Activated naive CD8-positive, alpha-beta T cell treated with anti-CD3 and anti-CD28 coated beads for 36 hours (primary cell): ENCODE data around the gene SLCO1C1. TPM values are rescaled to one million over a fixed set of nuclear protein-coding genes. Genes with fewer than 3 reads are reported as not detected.

Experiments
- DNase-seq: peaks from one replicate; pipeline ENCODE4 v3.0.0; 2021
- H3K27ac Mint-ChIP-seq: one replicate; pipeline ENCODE4 v1.8.0; 2022; ENCODE audit warnings: mild to moderate bottlenecking, moderate library complexity, mixed read lengths
- H3K27me3 Mint-ChIP-seq: one replicate; pipeline ENCODE4 v1.8.0; 2022; ENCODE audit warnings: mild to moderate bottlenecking, mixed read lengths
- H3K36me3 Mint-ChIP-seq: one replicate; pipeline ENCODE4 v1.8.0; 2021; ENCODE audit warnings: mild to moderate bottlenecking, mixed read lengths
- H3K4me1 Mint-ChIP-seq: one replicate; pipeline ENCODE4 v1.8.0; 2021; ENCODE audit warnings: mixed read lengths
- H3K4me3 Mint-ChIP-seq: one replicate; pipeline ENCODE4 v1.8.0; 2022; ENCODE audit warnings: mild to moderate bottlenecking, moderate library complexity, mixed read lengths
- H3K9me3 Mint-ChIP-seq: one replicate; pipeline ENCODE4 v1.8.0; 2022; ENCODE audit warnings: mixed read lengths
- total RNA-seq, 2 experiments: library from RNA; stranded (reverse); gene quantifications; one replicate each; pipeline ENCODE4 v1.2.3, GENCODE V29; 2021

SLCO1C1 gene, protein sequence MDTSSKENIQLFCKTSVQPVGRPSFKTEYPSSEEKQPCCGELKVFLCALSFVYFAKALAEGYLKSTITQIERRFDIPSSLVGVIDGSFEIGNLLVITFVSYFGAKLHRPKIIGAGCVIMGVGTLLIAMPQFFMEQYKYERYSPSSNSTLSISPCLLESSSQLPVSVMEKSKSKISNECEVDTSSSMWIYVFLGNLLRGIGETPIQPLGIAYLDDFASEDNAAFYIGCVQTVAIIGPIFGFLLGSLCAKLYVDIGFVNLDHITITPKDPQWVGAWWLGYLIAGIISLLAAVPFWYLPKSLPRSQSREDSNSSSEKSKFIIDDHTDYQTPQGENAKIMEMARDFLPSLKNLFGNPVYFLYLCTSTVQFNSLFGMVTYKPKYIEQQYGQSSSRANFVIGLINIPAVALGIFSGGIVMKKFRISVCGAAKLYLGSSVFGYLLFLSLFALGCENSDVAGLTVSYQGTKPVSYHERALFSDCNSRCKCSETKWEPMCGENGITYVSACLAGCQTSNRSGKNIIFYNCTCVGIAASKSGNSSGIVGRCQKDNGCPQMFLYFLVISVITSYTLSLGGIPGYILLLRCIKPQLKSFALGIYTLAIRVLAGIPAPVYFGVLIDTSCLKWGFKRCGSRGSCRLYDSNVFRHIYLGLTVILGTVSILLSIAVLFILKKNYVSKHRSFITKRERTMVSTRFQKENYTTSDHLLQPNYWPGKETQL
- not detected for total RNA-seq

DNA sequence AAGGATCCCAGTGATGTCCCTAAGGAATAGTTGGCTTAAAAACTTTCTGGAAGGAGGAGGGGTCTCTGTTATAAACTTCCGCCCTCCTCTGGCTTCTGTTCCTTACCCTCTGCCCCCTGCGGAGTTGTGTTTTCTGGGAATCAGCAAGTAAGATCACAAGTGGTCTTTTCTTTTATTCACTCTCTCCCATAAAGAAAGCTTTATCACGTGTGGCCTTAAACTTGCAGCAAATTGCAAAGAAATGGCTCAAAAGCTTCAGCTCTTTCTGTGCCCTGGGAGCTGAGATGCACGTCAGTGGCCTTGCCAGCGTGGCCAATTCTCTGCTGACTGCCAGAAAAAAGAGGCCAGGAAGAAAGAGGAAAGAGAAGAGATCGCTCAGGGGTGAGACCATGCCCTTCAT is at the start of gene SLCO1C1:
Gene SLCO1C1 (plus strand): TSS at position 101 of the 400 bp plus-strand sequence. CDS start 4,245 bp downstream, outside the sequence.
- no peak for DNase-seq
- Mint-ChIP-seq H3K36me3 (no peaks in the 10 kb centered on the region), H3K4me1 (no peaks in the 10 kb centered on the region), H3K27me3 (no peaks in the 10 kb centered on the region), H3K4me3 (no peak within 1 kb of the TSS), H3K9me3 (no peaks in the 10 kb centered on the region), H3K27ac (no peak within 1 kb of the TSS)

- Mint-ChIP-seq H3K36me3 (no peaks in the 10 kb centered on the region), H3K27ac (no peak overlapping the region)
Observed at GRCh38 chr12:20646239-20646827, 48.8 kb upstream of the SLCO1C1 start.

DNA sequence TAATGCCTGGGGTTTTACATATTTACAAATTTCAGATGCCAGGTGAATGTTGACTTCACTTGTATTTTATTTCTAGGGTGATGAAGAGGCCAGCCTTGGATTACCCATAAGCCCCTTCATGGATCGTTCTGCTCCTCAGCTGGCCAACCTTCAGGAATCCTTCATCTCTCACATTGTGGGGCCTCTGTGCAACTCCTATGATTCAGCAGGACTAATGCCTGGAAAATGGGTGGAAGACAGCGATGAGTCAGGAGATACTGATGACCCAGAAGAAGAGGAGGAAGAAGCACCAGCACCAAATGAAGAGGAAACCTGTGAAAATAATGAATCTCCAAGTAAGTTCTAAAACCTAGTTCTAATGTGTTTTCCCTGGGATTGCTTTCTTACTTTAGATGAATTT is 41.3 kb upstream of the SLCO1C1 start:
- H3K27me3 Mint-ChIP-seq: no peaks in the 10 kb centered on the region
- no peaks in the 10 kb centered on the region for H3K9me3 Mint-ChIP-seq
- H3K4me1 Mint-ChIP-seq: no peaks in the 10 kb centered on the region
- no peak overlapping the region for H3K4me3 Mint-ChIP-seq
- H3K27ac Mint-ChIP-seq: no peak overlapping the region
- no peak for DNase-seq
- H3K36me3 Mint-ChIP-seq: no peaks in the 10 kb centered on the region

More at GRCh38 chr12:20646239-20646827, 48.8 kb upstream of the SLCO1C1 start:
- H3K4me1 Mint-ChIP-seq: no peaks in the 10 kb centered on the region
- H3K4me3 Mint-ChIP-seq: no peak overlapping the region
- no peaks in the 10 kb centered on the region for H3K9me3 Mint-ChIP-seq
- no peak for DNase-seq
- H3K27me3 Mint-ChIP-seq: no peaks in the 10 kb centered on the region

DNA sequence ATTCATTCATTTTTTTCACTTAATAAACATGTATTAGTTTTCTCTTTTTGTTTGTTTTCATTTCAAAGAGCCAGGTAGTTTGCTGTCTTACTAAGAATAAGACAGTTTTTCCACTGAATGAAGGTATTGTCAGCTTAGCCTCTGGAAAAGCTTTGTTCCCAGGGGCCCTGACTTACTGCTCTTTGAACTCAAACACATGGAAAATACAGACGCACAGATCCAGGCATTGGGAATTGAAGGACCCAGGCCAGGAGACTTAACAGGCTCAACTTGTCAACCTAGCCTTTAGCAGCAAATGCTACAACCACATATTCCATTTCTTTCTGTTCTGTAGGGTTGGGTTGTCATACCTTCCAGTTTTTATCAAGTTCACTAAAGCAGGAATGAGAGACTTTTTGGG is 38.5 kb upstream of the SLCO1C1 start:
- no peak for DNase-seq
- Mint-ChIP-seq H3K4me1 (no peaks in the 10 kb centered on the region), H3K27me3 (no peaks in the 10 kb centered on the region), H3K9me3 (peaks cover 4% of the 10 kb centered on the region), H3K36me3 (no peaks in the 10 kb centered on the region), H3K4me3 (no peak overlapping the region), H3K27ac (no peak overlapping the region)

DNA sequence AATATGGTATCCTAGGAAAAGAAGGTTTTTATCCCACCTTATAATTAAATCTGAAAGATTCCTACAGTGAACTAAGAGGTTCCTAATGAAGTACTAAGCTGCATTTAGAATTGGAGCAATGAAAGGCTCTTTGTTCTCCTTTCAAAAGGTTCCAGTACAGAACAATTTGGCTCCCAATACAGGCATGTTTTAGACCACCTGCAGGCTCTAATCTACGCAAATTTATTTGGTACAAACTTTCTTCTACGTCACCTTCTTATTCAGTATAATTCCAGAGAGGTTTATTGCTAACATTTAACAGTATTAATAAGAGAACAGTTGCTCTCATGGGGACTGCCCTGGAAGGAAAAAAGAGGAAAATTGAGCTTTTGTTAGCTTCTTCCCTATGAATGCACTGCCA is 37.6 kb upstream of the SLCO1C1 start:
- DNase-seq: no peak
- Mint-ChIP-seq H3K27me3 (no peaks in the 10 kb centered on the region), H3K27ac (no peak overlapping the region), H3K36me3 (no peaks in the 10 kb centered on the region), H3K4me3 (no peak overlapping the region), H3K9me3 (peaks cover 4% of the 10 kb centered on the region), H3K4me1 (no peaks in the 10 kb centered on the region)

- Mint-ChIP-seq H3K27me3 (no peaks in the 10 kb centered on the region), H3K36me3 (no peaks in the 10 kb centered on the region), H3K9me3 (peaks cover 9% of the 10 kb centered on the region), H3K4me1 (no peaks in the 10 kb centered on the region), H3K27ac (no peak overlapping the region), H3K4me3 (no peak overlapping the region)
- no peak for DNase-seq
Observed at GRCh38 chr12:20681334-20681733, 13.8 kb upstream of the SLCO1C1 start.

DNA sequence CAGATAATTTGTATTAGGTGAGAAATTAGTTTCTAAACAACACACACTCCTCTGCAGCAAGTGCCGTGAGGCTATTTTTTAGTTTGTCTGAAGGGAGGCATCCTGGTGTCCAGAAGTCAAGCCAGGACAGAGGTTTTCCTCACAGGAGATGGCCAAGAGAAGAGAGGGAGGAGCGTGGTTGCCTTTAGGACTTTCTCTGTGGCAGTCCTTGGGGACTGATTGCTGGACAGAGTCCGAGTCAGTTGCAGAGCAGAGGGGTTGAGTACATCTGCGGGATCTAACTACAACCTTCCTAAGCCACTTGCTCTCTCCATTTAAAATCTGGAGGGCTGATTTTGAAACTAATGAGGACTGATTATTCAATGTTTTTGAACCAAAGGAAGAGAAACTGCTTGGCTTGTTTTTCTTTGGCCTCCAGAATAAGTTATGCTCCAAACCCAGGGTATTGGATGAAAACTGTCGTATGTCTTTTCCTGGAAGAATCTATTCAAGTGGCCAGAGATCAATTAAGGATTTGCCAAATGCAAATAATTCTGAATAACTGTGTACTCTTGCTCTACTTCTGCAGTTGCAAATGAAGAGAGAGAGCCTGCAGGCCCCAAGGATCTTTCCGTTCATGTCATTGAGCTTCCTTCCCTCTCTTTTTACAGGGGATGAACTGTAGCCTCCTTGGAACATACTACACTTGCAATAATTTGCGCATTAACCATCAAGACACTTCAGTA is 1.2 kb downstream of the SLCO1C1 start:
- Mint-ChIP-seq H3K27ac (no peak overlapping the region), H3K4me3 (no peak overlapping the region), H3K9me3 (no peaks in the 10 kb centered on the region), H3K4me1 (no peaks in the 10 kb centered on the region), H3K27me3 (no peaks in the 10 kb centered on the region), H3K36me3 (no peaks in the 10 kb centered on the region)
- DNase-seq: no peak

DNA sequence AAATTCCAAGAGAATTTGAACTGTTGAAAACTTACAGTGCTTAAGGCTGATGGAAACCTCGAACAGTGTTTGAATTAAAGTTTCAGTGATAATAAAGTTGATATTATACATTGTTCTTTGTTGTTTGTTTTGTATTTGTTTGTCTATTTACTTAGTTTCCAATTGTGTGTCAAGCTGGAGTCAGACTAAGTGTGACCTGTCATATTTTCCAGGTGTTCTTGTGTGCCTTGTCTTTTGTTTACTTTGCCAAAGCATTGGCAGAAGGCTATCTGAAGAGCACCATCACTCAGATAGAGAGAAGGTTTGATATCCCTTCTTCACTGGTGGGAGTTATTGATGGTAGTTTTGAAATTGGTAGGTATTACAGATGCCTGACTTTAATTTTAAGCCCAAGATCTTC is 6.0 kb downstream of the SLCO1C1 start:
- H3K4me3 Mint-ChIP-seq: no peak overlapping the region
- H3K27me3 Mint-ChIP-seq: no peaks in the 10 kb centered on the region
- DNase-seq: no peak
- H3K4me1 Mint-ChIP-seq: no peaks in the 10 kb centered on the region
- peaks cover 2% of the 10 kb centered on the region for H3K9me3 Mint-ChIP-seq
- no peaks in the 10 kb centered on the region for H3K36me3 Mint-ChIP-seq
- H3K27ac Mint-ChIP-seq: no peak overlapping the region

DNA sequence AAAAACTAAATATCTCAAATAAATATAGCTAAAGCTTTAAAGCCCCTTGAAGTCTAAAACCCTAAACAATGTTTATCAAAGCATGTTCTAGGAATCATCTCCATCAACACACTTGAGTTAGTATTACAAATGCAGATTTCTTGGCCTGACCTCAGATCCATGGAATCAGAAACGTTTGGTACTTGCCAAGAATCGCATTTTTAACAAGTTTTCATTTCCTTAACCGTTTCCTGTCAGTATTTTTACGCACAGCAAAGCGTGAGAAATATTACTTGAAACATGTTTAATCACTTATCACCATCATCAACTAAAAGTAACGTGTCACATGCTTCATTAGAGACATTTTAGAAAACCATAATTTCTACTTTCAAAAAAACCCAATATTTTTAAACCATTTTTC is 9.7 kb downstream of the SLCO1C1 start:
- no peak overlapping the region for H3K4me3 Mint-ChIP-seq
- peaks cover 2% of the 10 kb centered on the region for H3K9me3 Mint-ChIP-seq
- H3K27ac Mint-ChIP-seq: no peak overlapping the region
- no peaks in the 10 kb centered on the region for H3K4me1 Mint-ChIP-seq
- no peak for DNase-seq
- no peaks in the 10 kb centered on the region for H3K27me3 Mint-ChIP-seq
- no peaks in the 10 kb centered on the region for H3K36me3 Mint-ChIP-seq

GRCh38 chr12:20711846-20712245 is 16.7 kb downstream of the SLCO1C1 start:
- DNase-seq: no peak
- Mint-ChIP-seq H3K36me3 (no peaks in the 10 kb centered on the region), H3K9me3 (no peaks in the 10 kb centered on the region), H3K4me1 (no peaks in the 10 kb centered on the region), H3K4me3 (no peak overlapping the region), H3K27me3 (no peaks in the 10 kb centered on the region), H3K27ac (no peak overlapping the region)

DNA sequence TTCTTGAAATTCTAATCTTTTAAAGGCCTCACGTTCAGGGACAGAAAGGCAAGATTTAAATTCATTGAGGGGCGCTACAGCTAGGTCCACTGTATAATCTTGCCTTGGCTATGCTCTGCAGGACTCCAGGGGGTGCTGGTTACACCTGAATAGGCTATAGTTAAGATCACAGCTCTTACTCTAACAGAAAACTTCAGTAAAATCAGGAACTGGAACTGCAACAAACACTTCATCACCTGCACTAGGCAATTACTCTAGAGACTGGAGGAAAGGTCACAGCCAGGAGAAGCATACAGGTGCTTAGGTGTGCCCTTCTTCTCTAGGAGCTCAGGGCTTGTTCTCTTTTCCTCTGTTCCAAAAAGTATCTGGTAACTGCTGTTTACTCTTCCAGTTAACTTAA is 20.9 kb downstream of the SLCO1C1 start:
- Mint-ChIP-seq H3K27ac (no peak overlapping the region), H3K4me3 (no peak overlapping the region), H3K27me3 (no peaks in the 10 kb centered on the region), H3K36me3 (no peaks in the 10 kb centered on the region), H3K9me3 (no peaks in the 10 kb centered on the region), H3K4me1 (no peaks in the 10 kb centered on the region)
- no peak for DNase-seq

DNA sequence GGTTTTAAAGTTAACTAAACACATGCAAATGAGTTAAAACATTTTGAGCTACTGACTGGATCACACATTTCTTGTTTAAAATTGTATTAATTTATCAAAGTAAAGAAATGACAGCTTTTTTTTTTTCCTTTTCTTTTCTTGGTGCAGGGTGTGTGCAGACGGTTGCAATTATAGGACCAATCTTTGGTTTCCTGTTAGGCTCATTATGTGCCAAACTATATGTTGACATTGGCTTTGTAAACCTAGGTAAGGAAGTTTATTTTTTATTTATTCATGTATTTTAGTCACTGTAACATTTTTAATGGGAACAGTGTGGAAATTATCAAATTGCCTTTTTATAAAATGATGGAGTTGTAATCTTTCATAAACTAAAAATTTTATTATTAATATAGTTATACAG is 21.9 kb downstream of the SLCO1C1 start:
- no peaks in the 10 kb centered on the region for H3K9me3 Mint-ChIP-seq
- no peaks in the 10 kb centered on the region for H3K36me3 Mint-ChIP-seq
- no peak overlapping the region for H3K27ac Mint-ChIP-seq
- no peak overlapping the region for H3K4me3 Mint-ChIP-seq
- H3K4me1 Mint-ChIP-seq: no peaks in the 10 kb centered on the region
- no peak for DNase-seq
- no peaks in the 10 kb centered on the region for H3K27me3 Mint-ChIP-seq

DNA sequence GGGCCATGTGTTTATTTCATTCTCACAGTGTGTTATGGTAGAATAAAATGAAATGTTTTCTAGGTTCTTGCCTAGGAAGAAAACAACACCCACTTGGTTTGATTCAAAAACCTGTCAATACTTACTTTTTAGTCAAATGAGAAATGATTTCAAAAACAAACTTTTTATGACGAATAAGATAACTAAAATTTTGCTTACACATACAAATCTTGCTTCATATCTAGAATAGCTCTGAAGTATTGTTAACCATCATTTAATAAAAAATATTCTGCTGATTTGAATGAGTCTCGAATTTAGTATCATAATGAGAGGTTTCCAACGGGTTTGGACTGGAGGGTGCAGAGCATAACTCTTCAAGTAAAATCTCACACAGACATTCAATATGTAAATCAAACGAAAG is 23.2 kb downstream of the SLCO1C1 start:
- no peaks in the 10 kb centered on the region for H3K36me3 Mint-ChIP-seq
- H3K27me3 Mint-ChIP-seq: no peaks in the 10 kb centered on the region
- no peak overlapping the region for H3K4me3 Mint-ChIP-seq
- no peaks in the 10 kb centered on the region for H3K4me1 Mint-ChIP-seq
- H3K27ac Mint-ChIP-seq: no peak overlapping the region
- no peaks in the 10 kb centered on the region for H3K9me3 Mint-ChIP-seq
- DNase-seq: no peak

DNA sequence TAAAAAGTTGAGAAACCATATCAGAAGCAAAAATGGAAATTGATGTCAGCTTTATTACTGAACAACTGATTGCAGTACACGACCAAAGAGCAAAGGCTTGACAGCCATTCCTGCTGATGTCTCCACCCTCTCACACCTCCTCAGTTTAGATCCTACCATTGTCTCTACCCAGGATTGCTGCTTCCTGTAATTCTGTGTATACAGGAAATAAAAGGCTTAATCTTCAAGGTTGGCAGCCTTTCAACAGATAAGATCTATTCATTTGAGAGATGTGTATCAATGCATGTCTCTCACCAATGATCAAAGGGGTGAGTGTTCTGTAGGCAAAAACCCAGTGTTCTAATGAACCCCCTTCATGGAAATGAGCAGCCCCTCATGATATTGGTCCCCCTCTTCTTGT is 27.0 kb downstream of the SLCO1C1 start:
- H3K9me3 Mint-ChIP-seq: no peaks in the 10 kb centered on the region
- no peak overlapping the region for H3K4me3 Mint-ChIP-seq
- H3K4me1 Mint-ChIP-seq: no peaks in the 10 kb centered on the region
- no peak for DNase-seq
- H3K27ac Mint-ChIP-seq: no peak overlapping the region
- H3K27me3 Mint-ChIP-seq: no peaks in the 10 kb centered on the region
- H3K36me3 Mint-ChIP-seq: no peaks in the 10 kb centered on the region

DNA sequence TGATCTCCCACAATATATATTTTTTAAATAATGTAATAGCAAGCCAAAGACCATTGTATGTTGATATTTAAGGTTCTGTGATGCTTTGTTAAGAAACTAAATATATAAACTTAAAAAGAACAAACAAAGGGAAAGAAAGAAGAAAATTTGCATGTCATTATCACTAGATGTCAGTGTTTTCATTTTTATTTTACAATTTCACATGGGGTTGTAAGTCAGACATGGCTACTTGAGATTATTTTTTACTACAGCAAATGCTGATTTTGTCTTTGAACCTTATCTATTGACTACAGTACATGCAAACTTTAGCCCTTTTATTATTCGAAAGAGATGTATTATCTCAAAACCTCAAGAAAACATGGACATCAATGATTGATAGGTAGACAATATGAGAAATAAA is 36.1 kb downstream of the SLCO1C1 start:
- Mint-ChIP-seq H3K27ac (no peak overlapping the region), H3K27me3 (peaks cover 3% of the 10 kb centered on the region), H3K36me3 (no peaks in the 10 kb centered on the region), H3K4me1 (no peaks in the 10 kb centered on the region), H3K4me3 (no peak overlapping the region), H3K9me3 (peaks cover 1% of the 10 kb centered on the region)
- DNase-seq: no peak
